GM18951 (cell line): ENCODE results near the gene MLC1.
"Not testable (repeated sequence)": the region's sequence is repeated elsewhere in the genome, so short reads cannot be mapped to it uniquely, and the experiment has no call there.

Source experiments
- POLR2A ChIP-seq: IDR thresholded peaks from 4 replicates; pipeline ENCODE4 v1.6.1; 2011; ENCODE audit warnings: mild to moderate bottlenecking; ENCODE audit not compliant: insufficient read length, insufficient read depth; ENCODE audit errors: extremely low read depth
- in situ Hi-C: fragments of 300-500 bp; cut with MboI; formaldehyde crosslinking; loops from one replicate; pipeline ENCODE4 v1.12.0; 2022; ENCODE audit warnings: low sequenced_read_pairs, mixed read lengths, inconsistent platforms; ENCODE audit not compliant: unreplicated experiment

Gene MLC1

DNA sequence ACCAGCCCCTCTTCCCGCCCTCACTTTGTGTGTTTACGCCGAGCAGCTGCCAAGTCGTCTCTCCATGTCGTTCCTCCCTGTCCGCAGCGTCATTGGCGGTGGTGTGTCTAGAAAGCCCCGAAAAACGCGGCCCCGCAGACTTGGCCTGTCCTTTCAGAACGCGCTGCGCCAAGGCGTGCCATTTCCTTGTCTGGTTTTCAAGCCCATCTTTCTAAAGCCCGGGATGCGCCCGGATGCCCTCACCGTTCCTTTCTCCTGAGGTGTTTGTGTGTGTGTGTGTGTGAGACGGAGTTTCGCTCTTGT, 5.1 kb upstream of the MLC1 start:
- in situ Hi-C loops: no loop called here
- TF ChIP-seq POLR2A: no peak

DNA sequence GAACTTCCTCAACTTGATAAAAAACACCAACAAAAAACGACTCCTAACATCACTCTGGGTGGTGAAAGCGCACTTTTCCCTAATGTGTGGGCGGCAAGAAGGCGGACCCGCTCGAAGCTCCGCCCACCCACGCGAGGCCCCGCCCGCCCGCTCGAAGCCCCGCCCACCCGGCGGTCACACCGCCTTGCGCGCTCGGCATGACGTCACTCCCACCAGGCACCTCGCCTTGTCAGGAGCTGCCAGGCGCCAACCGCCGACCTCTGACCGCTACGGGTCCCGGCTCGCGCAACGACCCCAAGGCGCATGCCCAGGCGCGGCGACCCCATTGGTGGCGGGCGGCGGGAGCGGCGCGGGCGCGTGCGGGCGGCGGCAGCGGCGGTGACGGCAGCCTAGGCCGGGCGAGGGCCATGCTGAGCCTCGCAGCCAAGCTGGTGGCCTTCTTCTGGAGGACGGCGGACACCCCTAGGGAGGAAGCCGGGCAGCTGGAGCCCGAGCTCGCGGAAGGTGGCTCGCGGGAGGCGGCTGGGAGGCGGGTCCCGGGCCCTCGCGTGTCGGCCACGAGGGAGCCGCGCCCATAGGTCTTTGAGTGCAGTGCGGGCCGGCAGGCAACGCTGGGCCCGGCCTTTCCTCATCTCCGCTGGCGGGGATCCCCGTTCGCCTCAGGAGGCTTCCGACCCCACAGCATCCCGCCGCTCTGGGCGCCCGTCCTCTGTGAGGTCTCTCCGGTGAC, 4.6 kb upstream of the MLC1 start, which contains the start of gene MOV10L1:
Gene MOV10L1, plus strand, starts transcription at position 325 of the 730 bp plus-strand sequence. Its CDS starts 83 bp downstream, at position 408.
- in situ Hi-C loops: no loop called here
- TF ChIP-seq POLR2A: no peak

DNA sequence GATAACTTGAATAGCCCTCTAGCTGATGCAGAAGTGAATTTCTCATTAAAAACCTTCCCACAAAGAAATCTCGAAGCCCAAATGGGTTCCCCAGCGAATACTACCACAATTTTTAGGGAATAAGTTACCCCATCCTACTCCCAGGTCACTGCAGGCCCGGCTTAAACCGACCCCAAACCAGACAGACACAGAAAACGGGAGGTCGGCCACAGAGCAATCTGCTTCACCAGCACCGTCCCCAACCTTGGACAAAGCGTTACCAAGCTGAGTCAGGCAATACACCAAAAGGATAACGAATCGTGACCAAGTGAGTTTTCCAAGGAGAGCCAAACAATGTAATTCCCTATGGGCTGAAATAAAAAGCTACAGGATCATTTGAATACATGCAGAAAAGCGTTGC, 4.0 kb upstream of the MLC1 start:
- in situ Hi-C loops: no loop called here

DNA sequence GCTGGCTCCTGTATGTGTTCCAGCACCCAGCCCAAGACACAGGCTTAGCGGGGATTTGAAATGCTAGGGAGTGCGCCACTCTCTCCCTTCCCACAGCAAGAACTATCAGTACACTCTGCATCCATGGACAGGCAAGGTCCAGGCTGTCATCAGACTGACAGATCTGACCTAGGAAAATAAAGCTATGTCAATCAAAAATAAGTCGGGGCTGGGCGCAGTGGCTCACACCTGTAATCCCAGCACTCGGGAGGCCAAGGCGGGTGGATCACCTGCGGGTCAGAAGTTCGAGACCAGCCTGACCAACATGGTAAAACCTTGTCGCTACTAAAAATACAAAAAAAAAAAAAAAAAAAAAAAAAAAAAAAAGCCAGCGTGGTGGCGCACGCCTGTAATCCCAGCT, 2.9 kb upstream of the MLC1 start:
- TF ChIP-seq POLR2A: no peak
- in situ Hi-C loops: no loop called here

More for the DNA sequence above, 4.0 kb upstream of the MLC1 start:
- no peak for TF ChIP-seq POLR2A

DNA sequence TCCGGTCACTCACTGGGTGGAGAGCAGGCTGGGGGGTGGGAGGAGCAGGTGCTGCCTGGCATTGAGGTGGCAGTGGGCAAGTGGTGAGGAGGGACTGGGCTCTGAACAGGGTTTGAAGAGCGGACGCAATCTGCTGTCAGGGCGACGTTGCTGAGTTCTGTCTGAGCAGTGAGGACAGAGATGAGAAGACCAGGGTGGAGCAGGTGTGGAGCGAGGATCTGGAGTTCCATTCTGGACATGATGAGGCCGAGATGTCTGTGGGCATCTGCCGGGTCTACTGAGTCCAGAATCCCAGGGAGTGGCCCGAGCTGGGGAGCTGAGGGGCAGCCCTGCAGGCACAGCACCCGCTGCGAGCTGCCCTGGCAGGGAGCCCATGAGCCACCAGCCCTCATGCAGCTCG, 2.4 kb upstream of the MLC1 start:
- in situ Hi-C loops: no loop called here
- TF ChIP-seq POLR2A: no peak

DNA sequence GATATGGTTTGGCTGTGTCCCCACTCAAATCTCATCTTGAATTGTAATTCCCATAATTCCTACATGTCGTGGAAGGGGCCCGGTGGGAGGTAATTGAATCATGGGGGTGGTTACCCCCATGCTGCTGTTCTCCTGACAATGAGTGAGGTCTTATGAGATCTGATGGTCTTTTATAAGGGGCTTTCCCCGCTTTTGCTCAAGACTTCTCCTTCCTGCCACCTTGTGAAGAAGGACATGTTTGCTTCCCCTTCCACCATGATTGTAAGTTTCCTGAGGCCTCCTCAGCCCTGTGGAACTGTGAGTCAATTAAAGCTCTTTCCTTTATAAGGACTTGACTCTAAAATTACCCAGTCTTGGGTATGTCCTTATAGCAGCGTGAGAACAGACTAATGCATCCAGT, 1.7 kb upstream of the MLC1 start:
- in situ Hi-C loops: not testable (repeated sequence)

DNA sequence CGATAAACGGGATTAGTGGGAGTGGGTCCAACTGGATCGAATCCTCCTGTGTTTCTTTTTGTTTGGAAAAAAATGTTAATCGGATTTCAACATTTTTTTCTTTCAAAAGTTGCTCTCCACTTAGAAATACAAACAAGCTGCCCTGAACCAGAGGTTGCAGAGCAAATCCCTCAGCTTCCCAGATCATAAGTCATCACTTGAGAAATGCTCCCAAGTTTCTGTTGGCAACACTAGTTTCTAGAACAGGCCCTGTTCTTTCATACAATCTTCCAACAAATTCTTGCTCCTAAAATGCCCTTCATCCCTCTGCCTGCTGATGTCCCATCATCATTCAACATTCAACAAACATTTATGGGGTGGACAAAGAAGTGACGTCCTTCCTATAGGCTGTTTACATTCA, 1.3 kb upstream of the MLC1 start:
- in situ Hi-C loops: no loop called here
- no peak for TF ChIP-seq POLR2A

DNA sequence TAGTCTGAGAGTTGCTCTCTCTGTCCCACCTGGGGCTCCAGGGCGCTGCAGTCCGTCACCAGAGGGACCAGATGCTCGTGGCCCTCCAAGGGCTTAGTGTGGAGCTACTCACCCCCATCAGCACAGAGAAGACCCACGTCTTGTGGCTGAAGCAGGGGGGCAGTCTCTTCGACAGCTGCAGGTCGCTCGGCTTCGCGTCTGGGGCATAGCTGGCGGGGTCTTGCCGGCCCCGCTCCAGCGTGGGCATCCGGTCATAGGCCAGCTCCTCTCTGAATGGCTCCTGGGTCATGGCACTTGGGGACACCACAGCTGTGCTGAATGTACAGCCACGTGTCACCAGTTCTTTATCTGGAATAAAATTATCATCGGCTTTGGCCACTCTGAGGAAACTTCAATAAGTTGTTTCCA, 608 bp downstream of the MLC1 start:
- in situ Hi-C loops: no loop called here
- TF ChIP-seq POLR2A: no peak

DNA sequence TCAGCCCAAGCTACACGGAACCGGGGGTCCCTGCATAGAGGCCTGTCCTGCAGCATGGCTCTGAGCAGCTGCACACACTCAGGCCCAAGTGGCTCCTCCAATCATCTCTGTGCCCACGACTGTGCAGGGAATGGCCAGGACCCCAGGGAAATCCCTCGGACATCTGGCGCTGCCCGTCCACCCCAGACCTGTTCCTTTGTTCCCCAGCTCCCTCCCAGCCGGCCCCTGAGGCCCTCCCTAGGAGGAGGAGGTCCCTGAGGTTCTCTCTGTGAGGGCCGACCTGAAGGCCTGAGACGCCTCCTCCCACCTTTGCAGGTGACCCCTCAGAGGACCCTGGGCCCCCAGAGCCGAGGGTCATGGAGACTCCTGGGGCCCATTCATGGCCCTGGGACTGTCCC, 1.1 kb downstream of the MLC1 start:
- in situ Hi-C loops: no loop called here
- no peak for TF ChIP-seq POLR2A

DNA sequence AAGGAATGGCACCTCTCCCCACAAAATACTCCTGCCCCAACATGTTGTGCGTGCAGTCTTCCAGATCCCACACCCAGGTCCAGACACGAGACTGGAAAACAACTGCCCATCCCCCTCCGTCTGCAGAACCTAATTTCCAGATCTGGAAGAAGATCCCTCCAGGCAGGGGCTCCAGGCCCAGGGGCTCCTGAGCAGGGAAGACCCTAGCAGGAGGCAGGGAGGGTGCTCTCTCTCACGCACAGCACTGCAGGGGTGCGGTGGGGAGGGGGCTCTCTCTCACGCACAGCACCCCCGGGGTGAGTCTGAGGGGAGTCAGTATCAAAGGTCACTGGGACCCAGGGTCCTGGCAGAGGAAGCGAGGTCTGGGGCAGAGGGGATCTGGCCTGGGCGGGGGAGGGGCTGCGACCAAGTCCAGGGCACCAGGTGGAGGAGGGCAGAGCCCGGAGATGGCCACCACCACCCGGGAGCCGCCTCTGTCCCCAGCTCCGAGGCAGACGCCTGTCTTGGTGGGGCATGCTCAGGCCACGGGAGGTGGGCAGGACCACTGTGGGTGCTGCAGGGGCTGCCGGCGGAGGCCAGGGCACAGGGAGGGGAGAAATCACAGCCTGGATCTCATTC, 1.7 kb downstream of the MLC1 start:
- TF ChIP-seq POLR2A: no peak
- in situ Hi-C loops: no loop called here

DNA sequence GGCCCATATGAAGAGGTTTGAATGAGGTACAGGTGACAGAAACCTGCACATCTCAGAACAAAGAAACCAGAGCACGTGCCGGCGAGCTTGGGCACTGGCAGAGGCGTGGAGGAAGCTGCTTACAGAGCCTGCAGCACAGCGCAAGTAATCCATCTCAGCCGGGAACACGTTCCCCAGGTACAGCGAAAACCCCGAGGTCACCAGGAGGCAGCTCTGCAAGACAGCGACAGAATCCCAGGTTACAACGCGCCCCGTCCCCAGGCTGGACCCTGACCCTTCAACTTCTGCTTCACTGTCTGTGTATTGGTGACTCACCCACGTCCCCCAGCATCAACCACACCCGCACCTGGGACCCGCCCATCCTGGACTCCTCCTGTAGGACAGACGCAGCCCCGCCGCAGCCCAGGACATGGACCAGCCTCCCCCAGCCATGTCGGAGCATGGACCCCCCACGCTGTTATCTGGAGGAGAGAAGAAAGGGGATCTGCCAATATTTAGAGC, 2.2 kb downstream of the MLC1 start:
- in situ Hi-C loops: no loop called here
- TF ChIP-seq POLR2A: no peak

DNA sequence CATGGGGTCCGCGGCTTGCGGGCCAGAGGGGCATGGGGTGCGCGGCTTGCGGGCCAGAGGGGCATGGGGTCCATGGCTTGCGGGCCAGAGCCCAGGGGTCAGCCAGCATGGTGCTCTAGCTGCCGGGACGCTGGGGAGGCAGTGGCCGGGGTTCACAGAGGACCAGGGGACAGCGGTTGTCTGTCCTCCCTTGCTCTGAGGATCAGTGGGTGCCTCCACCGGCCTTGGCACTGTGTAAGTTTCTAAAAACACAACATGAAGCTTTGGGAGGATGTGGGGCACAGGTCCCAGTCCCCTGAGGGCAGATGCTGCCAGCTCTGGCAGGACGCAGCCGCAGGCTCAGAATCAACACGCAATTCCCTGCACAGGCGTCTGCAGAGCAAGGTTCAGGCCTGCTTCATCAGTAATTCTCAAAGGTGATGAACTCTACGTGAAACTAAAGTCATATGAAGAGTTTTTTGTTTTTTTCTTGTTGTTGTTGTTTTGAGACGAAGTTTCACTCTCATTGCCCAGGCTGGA, 3.0 kb downstream of the MLC1 start:
- no peak for TF ChIP-seq POLR2A
- in situ Hi-C loops: no loop called here

DNA sequence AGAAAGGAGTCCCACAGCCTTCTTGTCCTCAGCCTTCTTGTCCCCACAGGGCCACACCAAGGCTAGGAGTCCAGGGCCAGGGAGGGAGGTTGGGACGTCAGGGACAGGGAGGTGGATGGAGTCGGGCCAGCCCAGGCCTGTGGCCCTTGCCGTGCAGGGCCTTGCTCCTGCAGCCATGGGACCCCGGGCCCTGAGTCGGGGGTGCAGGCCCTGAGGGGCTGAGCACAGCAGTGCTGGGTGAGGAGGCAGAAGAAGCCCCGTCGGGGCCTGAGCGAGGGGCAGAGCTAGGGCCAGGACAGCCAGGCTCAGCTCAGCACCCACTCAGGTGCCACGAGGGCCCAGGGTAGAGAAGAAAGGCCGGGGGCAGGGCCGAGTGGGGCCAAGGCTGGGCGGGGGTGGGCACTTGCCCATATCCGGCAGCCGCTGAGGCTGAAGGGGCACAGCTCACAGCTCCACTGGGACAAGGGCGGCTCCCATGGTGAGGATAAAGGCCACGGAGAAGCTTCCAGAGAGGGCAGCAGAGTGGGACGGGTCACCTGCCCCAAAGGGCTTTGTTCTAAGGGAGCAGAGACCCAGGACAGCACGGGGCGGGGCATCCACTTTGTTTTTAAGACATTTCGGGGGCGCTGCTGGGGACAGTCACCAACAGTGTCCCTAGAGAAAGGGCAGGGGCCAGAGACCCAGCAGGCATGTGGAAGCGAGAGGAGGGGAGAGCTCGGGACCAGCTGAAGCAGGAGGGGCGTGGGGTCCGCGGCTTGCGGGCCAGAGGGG, 3.6 kb downstream of the MLC1 start:
- TF ChIP-seq POLR2A: no peak
- in situ Hi-C loops: no loop called here
